Stomach smooth muscle (tissue), 2 donors: Measurements from ENCODE around the gene FBXO42.
"Not testable (repeated sequence)": the region's sequence is repeated elsewhere in the genome, so short reads cannot be mapped to it uniquely, and the experiment has no call there.

ENCODE experiments used
- H3K27ac ChIP-seq: one replicate; pipeline ENCODE4 v1.7.0; 2013; ENCODE audit warnings: mild to moderate bottlenecking, low read length, inconsistent platforms
- H3K27me3 ChIP-seq, 2 donors: one replicate each; pipeline ENCODE4 v1.7.0; 2013; ENCODE audit warnings: low read length in 2 of 2; ENCODE audit not compliant: insufficient read depth in 2 of 2, control insufficient read depth in 1 of 2
- H3K36me3 ChIP-seq, 2 donors: one replicate each; pipeline ENCODE4 v1.7.0; 2013; ENCODE audit warnings: low read length in 2 of 2; ENCODE audit not compliant: control insufficient read depth in 2 of 2, insufficient read depth in 2 of 2
- H3K4me1 ChIP-seq: one replicate; pipeline ENCODE4 v1.7.0; 2013; ENCODE audit warnings: low read length; ENCODE audit not compliant: control insufficient read depth, insufficient read depth
- H3K4me3 ChIP-seq, 2 donors: one replicate each; pipeline ENCODE4 v1.7.0; 2013; ENCODE audit warnings: low read length in 2 of 2
- H3K9ac ChIP-seq, 2 donors: one replicate each; pipeline ENCODE4 v1.7.0; 2013; ENCODE audit warnings: low read length in 2 of 2, mild to moderate bottlenecking in 1 of 2
- H3K9me3 ChIP-seq, 2 donors: one replicate each; pipeline ENCODE4 v1.7.0; 2013; ENCODE audit warnings: low read length in 2 of 2; ENCODE audit not compliant: control insufficient read depth in 2 of 2
- donor health status: healthy.
- donor health status: Pancreatic carcinoma.

Gene FBXO42

DNA sequence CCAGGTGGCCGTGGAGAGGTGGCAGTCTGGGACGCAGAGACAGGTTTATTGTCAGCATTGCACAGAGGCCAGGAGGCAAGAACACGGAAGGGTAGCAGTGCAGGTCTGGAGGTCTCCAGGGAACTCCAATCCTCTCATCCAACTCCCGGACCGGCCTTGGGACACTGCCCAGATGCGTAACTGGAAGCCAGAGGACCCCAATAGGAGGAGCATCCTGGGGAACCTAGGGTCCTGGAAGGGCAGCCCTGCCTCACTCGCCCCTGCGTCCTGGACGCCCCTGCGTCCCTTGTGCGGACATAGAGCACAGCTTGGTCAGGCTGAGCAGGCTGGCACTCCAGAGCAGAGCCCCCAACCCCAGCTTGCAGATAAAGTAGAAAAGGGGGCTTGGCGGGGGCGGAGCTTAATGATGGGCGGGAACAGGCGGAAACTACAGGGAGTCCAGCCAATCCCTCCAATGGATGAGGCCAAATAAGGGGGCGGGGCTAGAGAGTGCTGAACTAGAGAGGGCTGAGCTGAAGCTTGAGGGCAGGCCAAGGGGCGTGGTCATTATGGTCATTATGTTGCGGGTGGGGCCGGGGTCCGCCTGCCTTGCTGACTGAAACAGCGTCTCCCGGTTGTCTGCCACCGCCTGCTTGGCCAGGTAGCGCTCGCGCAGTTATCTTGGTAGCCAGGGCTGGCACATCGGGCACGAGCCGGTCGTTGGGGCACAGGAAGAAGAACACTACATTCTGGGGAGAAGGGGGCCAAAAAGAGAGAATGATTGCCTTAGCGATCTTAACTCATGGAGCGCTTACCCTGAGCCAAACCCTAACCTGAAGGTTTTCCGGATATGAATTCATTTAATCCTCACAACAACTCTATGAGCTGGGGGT lies 136.2 kb downstream of the FBXO42 start:
- Histone ChIP-seq H3K4me3 (peak overlapping the region; percentile 66 to 76), H3K4me1 (peaks cover 22% of the 10 kb centered on the region), H3K36me3 (no peaks in the 10 kb centered on the region), H3K9me3 (no peaks in the 10 kb centered on the region), H3K27me3 (no peaks in the 10 kb centered on the region), H3K9ac (peak overlapping the region; percentile 31 to 36), H3K27ac (no peak overlapping the region)

DNA sequence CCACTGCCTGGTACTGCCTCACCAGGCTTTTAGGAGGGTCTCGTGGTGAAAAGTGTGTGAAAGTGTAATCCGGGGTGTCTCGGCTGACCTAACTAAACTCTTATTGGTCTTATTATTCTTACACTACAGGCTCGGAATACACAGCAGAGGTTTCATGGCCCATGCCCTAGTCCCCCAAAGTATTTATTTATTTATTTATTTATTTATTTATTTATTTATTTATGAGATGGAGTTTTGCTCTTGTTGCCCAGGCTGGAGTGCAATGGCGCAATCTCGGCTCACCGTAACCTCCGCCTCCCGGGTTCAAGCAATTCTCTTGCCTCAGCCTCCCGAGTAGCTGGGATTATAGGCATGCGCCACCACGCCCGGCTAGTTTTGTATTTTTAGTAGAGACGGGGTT lies 137.0 kb downstream of the FBXO42 start:
- not testable (repeated sequence) for H3K9ac ChIP-seq, H3K4me3 ChIP-seq, H3K27ac ChIP-seq, H3K36me3 ChIP-seq, H3K27me3 ChIP-seq, H3K9me3 ChIP-seq
- H3K4me1 ChIP-seq, result peaks cover 22% of the 10 kb centered on the region

DNA sequence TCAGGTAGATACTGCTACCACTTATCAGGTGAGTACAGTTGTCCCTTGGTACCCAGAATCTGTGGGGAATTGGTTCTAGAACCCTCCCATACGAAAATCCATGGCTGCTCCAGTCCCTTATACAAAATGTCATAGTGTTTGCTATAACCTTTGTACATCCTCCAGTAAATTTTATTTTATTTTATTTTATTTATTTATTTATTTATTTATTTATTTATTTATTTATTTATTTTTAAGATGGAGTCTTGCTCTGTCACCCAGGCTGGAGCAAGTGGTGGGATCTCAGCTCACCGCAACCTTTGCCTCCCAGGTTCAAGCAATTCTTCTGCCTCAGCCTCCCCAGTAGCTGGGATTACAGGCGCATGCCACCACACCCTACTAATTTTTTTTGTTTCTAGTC lies 138.7 kb downstream of the FBXO42 start:
- H3K4me3 ChIP-seq, H3K27ac ChIP-seq, H3K27me3 ChIP-seq, H3K36me3 ChIP-seq, H3K9ac ChIP-seq, H3K9me3 ChIP-seq: not testable (repeated sequence)
- H3K4me1 ChIP-seq, result peaks cover 22% of the 10 kb centered on the region

DNA sequence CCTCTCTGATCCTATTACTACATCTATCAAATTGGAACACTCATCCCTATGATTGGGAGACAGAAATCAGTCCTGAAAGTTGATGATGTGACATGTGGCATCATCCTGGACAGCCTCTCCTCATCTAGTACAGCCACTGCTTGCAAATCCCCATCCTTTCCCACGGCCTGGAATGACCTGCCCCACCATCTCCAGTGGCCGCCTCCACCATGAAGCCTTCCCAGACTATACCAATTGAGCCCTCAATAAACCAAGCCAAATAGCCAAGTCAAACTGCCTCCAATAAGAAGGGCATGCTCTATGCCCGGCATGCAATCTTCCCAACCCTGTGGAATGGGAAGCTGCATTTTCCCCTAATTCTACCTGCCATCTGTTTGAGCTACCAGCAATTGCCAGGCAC lies 139.3 kb downstream of the FBXO42 start:
- no peaks in the 10 kb centered on the region for H3K9me3 ChIP-seq
- H3K4me3 ChIP-seq, result no peak overlapping the region
- no peak overlapping the region for H3K27ac ChIP-seq
- no peaks in the 10 kb centered on the region for H3K36me3 ChIP-seq
- no peak overlapping the region for H3K9ac ChIP-seq
- H3K27me3 ChIP-seq, result no peaks in the 10 kb centered on the region
- peaks cover 21% of the 10 kb centered on the region for H3K4me1 ChIP-seq

DNA sequence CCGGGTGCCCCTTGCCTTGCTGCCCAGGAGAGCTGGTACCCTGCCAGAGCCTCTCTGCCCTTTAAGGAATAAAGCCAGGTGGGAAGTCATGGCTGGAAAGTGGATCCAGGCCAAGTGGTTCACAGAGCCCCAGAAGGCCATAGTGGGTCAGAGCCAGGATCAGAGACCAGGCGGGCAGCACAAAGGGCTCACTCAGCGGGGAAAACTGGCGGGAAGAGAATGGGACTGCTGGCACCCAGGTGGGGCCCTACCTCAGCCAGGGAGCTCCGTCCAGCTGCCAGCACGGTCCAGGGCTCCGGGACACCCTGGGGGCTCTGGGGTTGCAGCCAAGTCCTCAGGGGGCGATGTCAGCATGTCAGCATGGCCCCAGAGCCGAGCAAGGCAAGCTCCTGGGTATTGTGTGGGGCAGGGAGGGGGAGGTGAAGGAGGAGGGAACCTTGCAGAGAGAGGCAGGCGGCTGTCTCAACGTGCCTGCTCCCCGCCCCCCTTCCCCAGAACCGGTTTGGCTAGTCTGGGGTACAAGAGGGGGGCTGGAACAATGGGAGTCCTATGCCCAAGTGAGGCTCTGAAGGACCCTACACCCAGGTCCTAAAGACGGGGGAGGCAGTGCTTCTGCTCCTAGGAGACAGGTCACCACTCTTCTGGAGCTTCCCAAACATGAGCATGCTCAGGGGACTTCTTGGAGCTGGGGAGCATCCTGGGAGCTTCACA lies 139.9 kb downstream of the FBXO42 start, which contains the start of gene ARHGEF19:
ARHGEF19 (minus strand) TSS at position 402 of the 711 bp plus-strand sequence. CDS start 3,598 bp downstream, outside the sequence.
- H3K9me3 ChIP-seq, result no peaks in the 10 kb centered on the region
- no peaks in the 10 kb centered on the region for H3K27me3 ChIP-seq
- H3K27ac ChIP-seq, result no peak within 1 kb of the TSS
- H3K4me1 ChIP-seq, result peaks cover 19% of the 10 kb centered on the region
- no peak within 1 kb of the TSS for H3K9ac ChIP-seq
- no peak within 1 kb of the TSS for H3K4me3 ChIP-seq
- no peaks in the 10 kb centered on the region for H3K36me3 ChIP-seq

DNA sequence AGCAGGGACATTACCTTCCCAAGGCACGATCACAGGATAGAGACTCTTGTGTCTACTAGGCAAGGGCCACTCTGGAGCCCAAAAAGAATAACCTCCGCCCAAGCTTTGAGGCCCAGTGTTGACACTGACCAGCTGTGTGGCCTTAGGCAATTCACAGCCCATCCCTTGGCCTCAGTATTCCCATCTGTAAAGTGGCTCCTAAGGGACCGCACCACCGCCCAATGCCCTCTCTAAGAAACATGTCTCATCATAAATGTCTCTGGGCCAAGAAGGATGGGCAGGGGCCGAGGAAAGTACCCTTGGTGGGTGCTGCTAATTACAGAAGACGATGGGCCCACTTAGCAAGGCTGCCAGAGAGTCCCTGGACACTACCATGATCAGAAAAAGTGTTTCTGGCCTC lies 140.5 kb downstream of the FBXO42 start:
- peaks cover 18% of the 10 kb centered on the region for H3K4me1 ChIP-seq
- H3K9ac ChIP-seq, result no peak overlapping the region
- no peaks in the 10 kb centered on the region for H3K27me3 ChIP-seq

DNA sequence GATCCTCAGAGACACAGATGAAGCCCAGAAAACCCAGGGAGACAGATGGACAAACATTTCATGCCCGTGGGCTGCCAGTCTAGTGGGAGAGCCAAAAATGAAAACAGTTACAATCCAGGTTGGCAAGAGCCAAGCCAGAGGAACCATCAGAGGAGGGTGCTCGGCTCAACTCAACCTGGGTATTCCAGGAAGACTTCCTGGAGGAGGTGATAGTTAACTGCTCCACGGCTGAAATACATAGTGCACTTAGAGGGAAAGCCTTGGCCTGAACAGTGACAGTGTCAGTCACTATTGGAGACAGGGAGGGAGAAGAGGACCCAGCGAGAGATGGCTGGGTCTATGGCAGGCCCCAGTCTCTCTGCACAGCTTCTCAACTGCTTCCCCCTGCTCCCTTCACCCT lies 141.7 kb downstream of the FBXO42 start:
- Histone ChIP-seq H3K9me3 (no peaks in the 10 kb centered on the region), H3K4me1 (peaks cover 12% of the 10 kb centered on the region), H3K36me3 (no peaks in the 10 kb centered on the region), H3K4me3 (no peak overlapping the region), H3K27ac (no peak overlapping the region), H3K27me3 (no peaks in the 10 kb centered on the region), H3K9ac (no peak overlapping the region)

More for the DNA sequence above, 140.5 kb downstream of the FBXO42 start:
- no peak overlapping the region for H3K27ac ChIP-seq
- H3K4me3 ChIP-seq, result no peak overlapping the region
- H3K36me3 ChIP-seq, result no peaks in the 10 kb centered on the region
- no peaks in the 10 kb centered on the region for H3K9me3 ChIP-seq

DNA sequence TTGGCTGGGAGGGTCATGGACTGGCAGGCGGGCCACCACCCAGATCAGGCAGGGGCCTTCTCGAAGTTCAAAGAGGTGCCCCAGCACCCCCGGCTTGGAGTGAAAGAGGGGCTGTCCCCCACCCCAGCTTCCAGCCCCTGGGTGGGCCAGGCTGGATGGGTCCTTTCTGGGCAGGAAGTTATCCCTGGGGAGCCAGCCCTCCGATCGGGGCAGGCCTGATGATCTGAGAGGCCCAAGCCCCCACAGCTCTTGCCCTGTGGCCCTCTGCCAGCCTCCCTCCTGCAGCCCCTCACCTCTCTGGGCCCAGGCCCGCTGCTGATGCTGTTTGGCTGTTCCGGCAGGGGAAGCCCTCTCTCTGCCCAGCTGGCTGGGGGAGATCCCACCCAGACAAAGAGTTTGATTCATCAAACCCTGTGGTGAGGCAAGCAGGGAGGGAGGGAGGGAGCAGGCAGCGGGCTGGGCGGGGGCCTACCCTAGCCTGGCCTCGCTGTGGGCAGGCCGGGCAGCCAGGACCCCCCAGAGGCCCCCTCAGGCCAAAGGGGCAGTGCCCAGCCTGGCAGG lies 142.4 kb downstream of the FBXO42 start:
- no peaks in the 10 kb centered on the region for H3K27me3 ChIP-seq
- H3K9ac ChIP-seq, result no peak overlapping the region
- H3K4me3 ChIP-seq, result no peak overlapping the region
- H3K36me3 ChIP-seq, result no peaks in the 10 kb centered on the region
- H3K4me1 ChIP-seq, result peaks cover 12% of the 10 kb centered on the region
- H3K27ac ChIP-seq, result no peak overlapping the region
- H3K9me3 ChIP-seq, result no peaks in the 10 kb centered on the region

DNA sequence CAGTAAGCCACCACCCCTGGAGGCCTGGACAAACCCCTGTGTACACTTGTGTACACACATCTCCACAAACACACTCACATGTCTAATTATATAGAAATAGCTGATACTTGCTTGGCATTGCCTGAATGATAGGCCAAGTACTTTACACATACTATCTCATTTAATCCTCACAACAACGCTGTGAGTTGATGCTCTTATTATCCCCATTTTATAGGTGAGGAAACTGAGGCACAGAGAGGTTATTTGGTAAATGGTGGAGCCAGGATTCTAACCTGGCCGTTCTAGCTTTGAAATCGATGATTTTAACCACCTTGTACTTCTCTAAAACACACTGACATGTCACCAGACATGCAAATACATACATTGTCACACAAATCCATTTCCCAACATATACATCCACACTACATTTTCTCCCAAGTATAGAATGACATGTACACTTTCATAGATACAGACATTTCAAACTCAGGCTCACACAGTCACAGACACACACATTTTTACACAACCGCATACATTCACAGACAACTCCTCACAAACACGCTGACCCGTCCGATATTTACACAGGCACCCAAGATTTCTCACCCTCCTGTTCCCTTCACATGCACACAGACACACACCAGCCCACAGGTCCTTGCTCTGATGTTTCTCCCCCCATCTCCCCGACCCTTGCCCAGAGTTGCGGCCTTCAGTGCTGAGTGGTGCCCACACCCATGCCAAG lies 143.0 kb downstream of the FBXO42 start:
- no peak overlapping the region for H3K27ac ChIP-seq
- H3K4me1 ChIP-seq, result peaks cover 12% of the 10 kb centered on the region
- H3K4me3 ChIP-seq, result no peak overlapping the region
- H3K27me3 ChIP-seq, result no peaks in the 10 kb centered on the region
- no peaks in the 10 kb centered on the region for H3K9me3 ChIP-seq
- no peaks in the 10 kb centered on the region for H3K36me3 ChIP-seq
- H3K9ac ChIP-seq, result no peak overlapping the region

DNA sequence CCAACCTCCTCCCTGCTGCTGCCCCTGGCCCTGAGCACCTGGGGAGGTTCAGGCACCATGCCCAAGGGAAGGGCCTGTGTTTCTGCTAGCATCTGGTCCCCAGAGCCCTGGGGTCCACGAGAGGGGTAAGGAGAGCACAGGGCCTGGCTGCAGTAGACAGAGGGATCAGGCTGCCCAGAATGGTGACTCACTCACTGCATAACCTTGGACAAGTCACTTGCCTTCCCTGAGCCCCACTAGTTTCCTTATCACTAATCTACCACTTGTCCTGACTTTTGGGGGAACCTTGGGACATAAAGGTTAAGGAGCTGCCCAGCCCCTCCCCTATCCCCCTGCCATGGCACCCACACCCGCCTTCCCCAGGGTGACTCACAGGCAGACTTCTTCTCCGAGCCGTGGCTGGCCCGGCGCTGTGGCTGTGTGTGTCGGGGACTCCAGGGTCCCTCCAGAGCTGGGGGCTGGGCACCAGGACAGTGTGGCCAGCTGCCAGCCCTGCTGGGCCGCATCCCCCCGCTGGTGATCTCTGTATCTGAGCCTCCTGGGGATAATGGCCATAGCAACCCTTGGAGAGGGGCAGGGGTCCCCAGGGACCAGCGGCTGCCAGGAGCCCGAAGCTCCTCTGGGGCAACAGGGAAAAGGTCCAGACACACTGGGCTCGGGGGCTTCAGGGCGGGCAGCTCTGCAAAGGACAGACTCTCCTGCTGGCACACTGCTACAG lies 143.9 kb downstream of the FBXO42 start:
- Histone ChIP-seq H3K27ac (no peak overlapping the region), H3K36me3 (no peaks in the 10 kb centered on the region), H3K9me3 (no peaks in the 10 kb centered on the region), H3K4me1 (peaks cover 12% of the 10 kb centered on the region), H3K4me3 (no peak overlapping the region), H3K9ac (no peak overlapping the region), H3K27me3 (no peaks in the 10 kb centered on the region)
